Activated CD4-positive, alpha-beta T cell treated with anti-CD3 and anti-CD28 coated beads for 48 hours (primary cell): Measurements from ENCODE around the gene FRMD5.
A peak's percentile ranks its signal among the peaks of the same experiment; 100 is the strongest.
"Not testable (repeated sequence)": the region's sequence is repeated elsewhere in the genome, so short reads cannot be mapped to it uniquely, and the experiment has no call there.

Source experiments
- DNase-seq: peaks from one replicate; pipeline ENCODE4 v3.0.0-alpha.2; 2020

Gene FRMD5

GRCh38 chr15:43880406-43881194 is 314.5 kb downstream of the FRMD5 start:
- DNase-seq: no peak

- DNase-seq: no peak
Observed at GRCh38 chr15:43879386-43880355, 315.4 kb downstream of the FRMD5 start.

GRCh38 chr15:43878446-43878845 is 316.6 kb downstream of the FRMD5 start:
- no peak for DNase-seq

GRCh38 chr15:43877371-43877770 is 317.7 kb downstream of the FRMD5 start:
- DNase-seq: no peak

- no peak for DNase-seq
Observed at GRCh38 chr15:43876872-43877271, 318.2 kb downstream of the FRMD5 start.

- no peak for DNase-seq
Observed at GRCh38 chr15:43873651-43874050, 321.4 kb downstream of the FRMD5 start.

- DNase-seq: peak; percentile 19
Observed at GRCh38 chr15:43872416-43873020, 322.6 kb downstream of the FRMD5 start.

DNA sequence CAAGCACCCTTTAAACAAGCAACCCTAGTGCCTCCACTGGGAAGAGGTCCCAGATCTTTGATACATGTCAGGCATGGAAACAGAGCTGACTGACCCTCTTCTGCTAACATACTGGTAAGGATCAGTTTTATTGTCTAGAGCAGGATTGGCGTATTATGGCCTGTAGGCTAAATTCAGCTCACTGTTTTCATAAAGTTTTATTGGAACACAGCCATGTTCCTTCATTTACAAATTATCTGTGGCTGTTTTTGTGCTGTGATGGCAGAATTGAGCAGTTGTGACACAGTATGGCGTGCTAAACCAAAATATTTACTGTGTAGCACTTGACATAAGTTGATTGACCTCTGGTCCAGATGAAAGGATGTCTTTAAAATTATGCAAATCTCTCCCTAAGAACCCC is 323.2 kb downstream of the FRMD5 start:
- no peak for DNase-seq

GRCh38 chr15:43868406-43868805 is 326.7 kb downstream of the FRMD5 start:
- DNase-seq: no peak

DNA sequence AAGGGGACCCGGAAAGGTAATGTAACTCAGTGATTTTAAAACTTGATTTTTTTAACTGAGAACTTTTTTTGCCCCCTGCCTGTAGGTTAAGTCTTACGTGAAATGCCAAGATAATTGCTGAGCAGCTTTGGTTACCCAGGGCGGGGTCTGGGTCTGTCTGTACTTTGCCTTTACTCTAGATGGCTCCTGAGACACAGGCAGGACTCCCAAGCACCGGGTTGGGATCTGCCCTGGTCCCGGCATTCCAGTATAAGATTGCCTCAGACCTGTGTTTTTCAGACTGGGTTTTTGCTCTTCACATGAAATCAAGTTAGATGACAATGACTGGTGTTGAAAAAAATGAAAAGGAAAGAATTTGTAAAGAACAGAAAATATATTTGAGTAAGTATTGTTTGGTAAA is 328.0 kb downstream of the FRMD5 start:
- DNase-seq: no peak

DNA sequence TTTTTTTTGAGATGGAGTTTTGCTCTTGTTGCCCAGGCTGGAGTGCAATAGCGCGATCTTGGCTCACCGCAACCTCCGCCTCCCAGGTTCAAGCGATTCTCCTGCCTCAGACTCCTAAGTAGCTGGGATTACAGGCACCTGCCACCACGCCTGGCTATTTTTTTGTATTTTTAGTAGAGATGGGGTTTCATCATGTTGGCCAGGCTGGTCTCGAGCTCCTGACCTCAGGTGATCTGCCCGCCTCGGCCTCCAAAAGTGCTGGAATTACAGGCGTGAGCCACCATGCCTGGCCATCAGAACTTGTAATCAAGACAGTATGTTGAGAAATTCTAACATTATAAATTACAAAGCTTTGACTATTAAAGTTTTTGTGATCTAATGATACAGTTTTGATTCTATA is 328.4 kb downstream of the FRMD5 start:
- not testable (repeated sequence) for DNase-seq

GRCh38 chr15:43859546-43859945 is 335.5 kb downstream of the FRMD5 start:
- DNase-seq: no peak

GRCh38 chr15:43854801-43855200 is 340.3 kb downstream of the FRMD5 start:
- DNase-seq: no peak

- no peak for DNase-seq
Observed at GRCh38 chr15:43852607-43853006, 342.5 kb downstream of the FRMD5 start.

- no peak for DNase-seq
Observed at GRCh38 chr15:43851251-43851650, 343.8 kb downstream of the FRMD5 start.

DNA sequence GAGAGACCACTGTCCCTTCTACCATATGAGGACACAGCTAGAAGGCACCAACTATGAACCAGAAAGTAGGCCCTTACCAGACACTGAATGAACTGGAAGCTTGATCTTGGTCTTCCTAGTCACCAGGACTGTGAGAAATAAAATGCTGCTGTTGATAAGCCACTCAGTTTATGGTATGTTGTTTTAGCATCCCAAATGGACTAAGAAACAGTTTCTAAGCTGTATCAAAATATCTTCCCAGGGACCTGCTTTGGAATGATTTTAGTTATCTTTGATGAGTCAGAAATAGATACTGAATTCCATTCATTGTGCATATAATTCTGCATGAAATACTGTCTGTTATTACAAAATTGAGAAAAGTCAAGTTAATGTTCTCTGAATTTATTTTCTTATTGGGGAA is 349.6 kb downstream of the FRMD5 start:
- no peak for DNase-seq

DNA sequence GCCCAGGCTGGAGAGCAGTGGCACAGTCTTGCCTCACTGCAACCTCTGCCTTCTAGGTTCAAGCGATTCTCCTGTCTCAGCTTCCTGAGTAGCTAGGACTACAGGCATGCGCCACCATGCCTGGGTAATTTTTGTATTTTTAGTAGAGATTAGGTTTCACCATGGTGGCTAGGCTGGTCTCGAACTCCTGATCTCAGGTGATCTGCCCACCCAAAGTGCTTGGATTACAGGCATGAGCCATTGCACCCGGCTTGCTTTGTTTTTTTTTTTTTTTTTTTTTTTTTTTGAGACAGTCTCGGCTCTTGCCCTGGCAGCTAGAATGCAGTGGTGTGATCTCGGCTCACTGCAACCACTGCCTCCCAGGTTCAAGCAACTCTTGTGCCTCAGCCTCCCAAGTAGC is 362.6 kb downstream of the FRMD5 start:
- not testable (repeated sequence) for DNase-seq

- not testable (repeated sequence) for DNase-seq
Observed at GRCh38 chr15:43831519-43832052, 363.5 kb downstream of the FRMD5 start.

GRCh38 chr15:43830691-43831275 is 364.3 kb downstream of the FRMD5 start:
- DNase-seq: not testable (repeated sequence)

GRCh38 chr15:43829951-43830540 is 365.0 kb downstream of the FRMD5 start:
- not testable (repeated sequence) for DNase-seq

- peak; percentile 39 for DNase-seq
Observed at GRCh38 chr15:43828061-43828657, 366.9 kb downstream of the FRMD5 start.
